ENCODE results near the gene FER. TPM values are rescaled to one million over a fixed set of nuclear protein-coding genes. Genes with fewer than 3 reads are reported as not detected.

The FER gene
- total and polyA plus RNA-seq, 10 of the 15 experiments (the other 5 are each of a cell fraction or from before 2014, with no cell fraction given), result 4.4 to 19.1 (median 9.6) TPM

DNA sequence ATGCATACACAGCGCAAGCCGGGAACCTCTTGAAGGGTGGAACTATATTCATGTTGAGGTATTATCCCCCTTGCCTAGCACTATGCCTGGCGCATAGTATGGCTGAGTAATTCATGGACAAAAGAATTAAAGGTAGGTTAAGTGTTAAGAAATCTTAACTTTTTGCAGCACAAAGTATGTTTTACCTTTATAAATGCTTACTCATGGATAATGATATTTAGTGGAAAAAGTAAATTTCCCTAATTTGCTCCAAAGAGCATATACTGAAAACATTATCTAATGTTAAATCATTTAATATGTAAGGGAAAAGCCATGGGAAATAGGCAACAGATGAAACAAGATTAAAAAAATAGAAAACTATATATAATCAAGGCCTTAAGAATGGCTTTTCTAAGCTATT lies 365.9 kb downstream of the FER start:
- Histone ChIP-seq H3K79me2 (ENCODE audit: control insufficient read depth, insufficient read depth, low read length) (no peaks in the 10 kb centered on the region), H3K27me3 (replicated peaks in 1 of 2; ENCODE audit: control insufficient read depth in 2 of 2, insufficient read depth in 2 of 2, low read length in 1 of 2) (no peaks in the 10 kb centered on the region), H3K9ac (ENCODE audit: control insufficient read depth, insufficient read depth, low read length) (no peak overlapping the region), H3K27ac (ENCODE audit: control insufficient read depth, insufficient read depth) (no peak overlapping the region), H2AFZ (ENCODE audit: control insufficient read depth, low read depth, low read length) (no peak overlapping the region), H3K36me3 (ENCODE audit: control insufficient read depth in 2 of 2, insufficient read depth in 2 of 2, low read length in 1 of 2) (no peaks in the 10 kb centered on the region), H3K4me3 (no peak overlapping the region), H3K9me3 (replicated peaks; ENCODE audit: control insufficient read depth, insufficient read depth, low read length) (no peaks in the 10 kb centered on the region), H3K4me2 (ENCODE audit: control insufficient read depth, insufficient read depth) (no peak overlapping the region), H4K20me1 (ENCODE audit: control insufficient read depth, insufficient read depth) (no peaks in the 10 kb centered on the region), H3K4me1 (ENCODE audit: control insufficient read depth, insufficient read depth, low read length) (no peaks in the 10 kb centered on the region)
- no peak for ATAC-seq
- ChIA-PET RAD21 (ENCODE audit: unreplicated experiment) (no interaction called here), POLR2A (no interaction called here), SMC1A (ENCODE audit: uncharacterized antibody, unreplicated experiment) (interaction anchor here (0.9 to 1.1 kb wide), 2 partner anchors 24 to 360 kb away, joined by 3 read pairs; no protein-coding TSS in a partner anchor), CTCF (interaction anchor here (0.5 kb wide), 1 partner anchor 365 kb away, joined by 3 read pairs; no protein-coding TSS in a partner anchor)
- 98% methylated on average over 3 of the region's 3 CpGs for WGBS (ENCODE audit: insufficient coverage, insufficient replicate concordance, low lambda C conversion rate, missing lambda C conversion rate)
- in situ Hi-C loops (cut with MboI) (no loop called here), intact Hi-C loops (cut with micrococcal nuclease; ENCODE audit: unreplicated experiment) (no loop called here)
- FAIRE-seq, result no peak
- TF ChIP-seq STAT3 (IDR thresholded peaks at IDR 0.05; ENCODE audit: low read depth, low read length) (no peak), BHLHE40 (IDR thresholded peaks at IDR 0.05; ENCODE audit: borderline replicate concordance in 1 of 2, low read depth in 2 of 2, low read length in 1 of 2) (no peak), FOXK2 (IDR thresholded peaks at IDR 0.05) (no peak)
- TF ChIP-seq, protein P1, sequence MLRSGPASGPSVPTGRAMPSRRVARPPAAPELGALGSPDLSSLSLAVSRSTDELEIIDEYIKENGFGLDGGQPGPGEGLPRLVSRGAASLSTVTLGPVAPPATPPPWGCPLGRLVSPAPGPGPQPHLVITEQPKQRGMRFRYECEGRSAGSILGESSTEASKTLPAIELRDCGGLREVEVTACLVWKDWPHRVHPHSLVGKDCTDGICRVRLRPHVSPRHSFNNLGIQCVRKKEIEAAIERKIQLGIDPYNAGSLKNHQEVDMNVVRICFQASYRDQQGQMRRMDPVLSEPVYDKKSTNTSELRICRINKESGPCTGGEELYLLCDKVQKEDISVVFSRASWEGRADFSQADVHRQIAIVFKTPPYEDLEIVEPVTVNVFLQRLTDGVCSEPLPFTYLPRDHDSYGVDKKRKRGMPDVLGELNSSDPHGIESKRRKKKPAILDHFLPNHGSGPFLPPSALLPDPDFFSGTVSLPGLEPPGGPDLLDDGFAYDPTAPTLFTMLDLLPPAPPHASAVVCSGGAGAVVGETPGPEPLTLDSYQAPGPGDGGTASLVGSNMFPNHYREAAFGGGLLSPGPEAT (IDR thresholded peaks at IDR 0.05; ENCODE audit: low read depth), result no peak
- no peak for DNase-seq (ENCODE audit: low read depth, low spot score)
- no TSS peak for BruUV-seq (replicated peaks)

DNA sequence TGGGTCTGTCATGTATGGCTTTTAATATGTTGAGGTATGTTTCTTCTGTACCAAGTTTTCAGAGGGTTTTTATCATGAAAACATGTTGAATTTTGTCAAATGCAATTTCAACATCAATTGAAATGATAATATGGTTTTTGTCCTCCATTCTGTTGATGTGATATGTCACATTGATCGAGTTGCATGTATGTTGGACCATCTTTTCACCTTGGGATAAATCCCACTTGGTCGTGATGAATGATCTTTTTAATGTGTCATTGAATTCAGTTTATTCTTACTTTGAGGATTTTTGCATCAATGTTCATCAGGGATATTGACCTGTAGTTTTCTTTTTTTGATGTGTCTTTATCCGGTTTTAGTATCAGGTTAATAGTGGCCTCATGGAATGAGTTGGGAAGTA lies 373.5 kb downstream of the FER start:
- ChIA-PET RAD21 (ENCODE audit: unreplicated experiment) (no interaction called here), SMC1A (ENCODE audit: uncharacterized antibody, unreplicated experiment) (no interaction called here), POLR2A (no interaction called here), CTCF (no interaction called here)
- Histone ChIP-seq H3K4me2 (ENCODE audit: control insufficient read depth, insufficient read depth) (no peak overlapping the region), H3K36me3 (ENCODE audit: control insufficient read depth in 2 of 2, insufficient read depth in 2 of 2, low read length in 1 of 2) (no peaks in the 10 kb centered on the region), H4K20me1 (ENCODE audit: control insufficient read depth, insufficient read depth) (no peaks in the 10 kb centered on the region), H2AFZ (ENCODE audit: control insufficient read depth, low read depth, low read length) (no peak overlapping the region), H3K4me3 (no peak overlapping the region), H3K27ac (ENCODE audit: control insufficient read depth, insufficient read depth) (no peak overlapping the region), H3K4me1 (ENCODE audit: control insufficient read depth, insufficient read depth, low read length) (no peaks in the 10 kb centered on the region), H3K79me2 (ENCODE audit: control insufficient read depth, insufficient read depth, low read length) (no peaks in the 10 kb centered on the region), H3K9me3 (replicated peaks; ENCODE audit: control insufficient read depth, insufficient read depth, low read length) (no peaks in the 10 kb centered on the region; the same call in 1 of the 3 replicates), H3K27me3 (replicated peaks in 1 of 2; ENCODE audit: control insufficient read depth in 2 of 2, insufficient read depth in 2 of 2, low read length in 1 of 2) (no peaks in the 10 kb centered on the region), H3K9ac (ENCODE audit: control insufficient read depth, insufficient read depth, low read length) (no peak overlapping the region)
- WGBS (ENCODE audit: insufficient coverage, insufficient replicate concordance, low lambda C conversion rate, missing lambda C conversion rate), result 92% methylated on average over 3 of the region's 3 CpGs
- intact Hi-C loops (cut with micrococcal nuclease; ENCODE audit: unreplicated experiment), result no loop called here
- no TSS peak for BruUV-seq (replicated peaks)
- TF ChIP-seq, protein P2, sequence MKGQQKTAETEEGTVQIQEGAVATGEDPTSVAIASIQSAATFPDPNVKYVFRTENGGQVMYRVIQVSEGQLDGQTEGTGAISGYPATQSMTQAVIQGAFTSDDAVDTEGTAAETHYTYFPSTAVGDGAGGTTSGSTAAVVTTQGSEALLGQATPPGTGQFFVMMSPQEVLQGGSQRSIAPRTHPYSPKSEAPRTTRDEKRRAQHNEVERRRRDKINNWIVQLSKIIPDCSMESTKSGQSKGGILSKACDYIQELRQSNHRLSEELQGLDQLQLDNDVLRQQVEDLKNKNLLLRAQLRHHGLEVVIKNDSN (IDR thresholded peaks at IDR 0.05; ENCODE audit: borderline replicate concordance, extremely low read length, insufficient read depth, low read depth, low read length), result no peak
- TF ChIP-seq BMI1 (IDR thresholded peaks at IDR 0.05; ENCODE audit: borderline replicate concordance) (no peak), KAT2A (conservative IDR thresholded peaks at IDR 0.05; ENCODE audit: control insufficient read depth, low read depth, low read length) (no peak), WRNIP1 (IDR thresholded peaks at IDR 0.05; ENCODE audit: borderline replicate concordance, low read depth, low read length) (no peak), SMARCA5 (IDR thresholded peaks at IDR 0.05) (no peak), CBX3 (IDR thresholded peaks at IDR 0.05; ENCODE audit: borderline replicate concordance, low read depth) (no peak), NFXL1 (IDR thresholded peaks at IDR 0.05; ENCODE audit: borderline replicate concordance) (no peak), EGR1 (IDR thresholded peaks at IDR 0.05; ENCODE audit: borderline replicate concordance in 1 of 2, low read depth in 2 of 2, low read length in 2 of 2) (no peak), RBBP5 (conservative IDR thresholded peaks at IDR 0.05) (no peak), SREBF1 (IDR thresholded peaks at IDR 0.05; ENCODE audit: low read length) (no peak)
- TF ChIP-seq, protein P3, sequence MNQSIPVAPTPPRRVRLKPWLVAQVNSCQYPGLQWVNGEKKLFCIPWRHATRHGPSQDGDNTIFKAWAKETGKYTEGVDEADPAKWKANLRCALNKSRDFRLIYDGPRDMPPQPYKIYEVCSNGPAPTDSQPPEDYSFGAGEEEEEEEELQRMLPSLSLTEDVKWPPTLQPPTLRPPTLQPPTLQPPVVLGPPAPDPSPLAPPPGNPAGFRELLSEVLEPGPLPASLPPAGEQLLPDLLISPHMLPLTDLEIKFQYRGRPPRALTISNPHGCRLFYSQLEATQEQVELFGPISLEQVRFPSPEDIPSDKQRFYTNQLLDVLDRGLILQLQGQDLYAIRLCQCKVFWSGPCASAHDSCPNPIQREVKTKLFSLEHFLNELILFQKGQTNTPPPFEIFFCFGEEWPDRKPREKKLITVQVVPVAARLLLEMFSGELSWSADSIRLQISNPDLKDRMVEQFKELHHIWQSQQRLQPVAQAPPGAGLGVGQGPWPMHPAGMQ (IDR thresholded peaks at IDR 0.05; ENCODE audit: borderline replicate concordance), result no peak
- no peak for DNase-seq (ENCODE audit: low read depth, low spot score)
- FAIRE-seq, result no peak
- in situ Hi-C loops (cut with MboI), result no loop called here
- no peak for ATAC-seq
